HepG2 (cell line): Measurements from ENCODE around the gene CIROP. TPM values are rescaled to one million over a fixed set of nuclear protein-coding genes. Genes with fewer than 3 reads are reported as not detected.

Source experiments
- AHDC1 ChIP-seq: sonication (generic); formaldehyde crosslinking; IDR thresholded peaks from 2 replicates; pipeline ENCODE4 v1.5.1; 2020; ENCODE audit warnings: mild to moderate bottlenecking, missing genetic modification reagents, borderline replicate concordance
- BCLAF1 ChIP-seq: fragments of 450-650 bp; IDR thresholded peaks from 2 replicates; pipeline ENCODE4 v1.6.1; 2017; ENCODE audit warnings: mild to moderate bottlenecking
- DNMT3B ChIP-seq: conservative IDR thresholded peaks from 2 replicates; pipeline ENCODE4 v1.6.1; 2016; ENCODE audit warnings: missing biosample characterization, control low read depth
- FOXP1 ChIP-seq, 2 experiments: fragments of 450-650 bp in 1 of 2; IDR thresholded peaks; 2 replicates each; pipeline ENCODE4 v1.6.1; 2017 to 2018; ENCODE audit warnings: antibody characterized with exemption in 1 of 2
- GTF3A ChIP-seq: sonication (generic); formaldehyde crosslinking; conservative IDR thresholded peaks from 2 replicates; pipeline ENCODE4 v1.4.0; 2020; ENCODE audit warnings: mild to moderate bottlenecking, missing genetic modification reagents
- LCORL ChIP-seq, 2 experiments: fragments of 450-650 bp in 1 of 2; sonication (generic) in 1 of 2; formaldehyde crosslinking in 1 of 2; IDR thresholded peaks; 2 replicates each; pipeline versions ENCODE4 v1.5.0 to v1.6.1; 2017 to 2020; ENCODE audit warnings: antibody characterized with exemption in 1 of 2, missing genetic modification reagents in 1 of 2
- MED1 ChIP-seq: sonication (generic); formaldehyde crosslinking; IDR thresholded peaks from 2 replicates; pipeline ENCODE4 v1.4.0; 2020; ENCODE audit warnings: missing genetic modification reagents
- MYNN ChIP-seq: sonication (generic); formaldehyde crosslinking; IDR thresholded peaks from 2 replicates; pipeline ENCODE4 v1.4.0; 2020; ENCODE audit warnings: mild to moderate bottlenecking, low read depth, missing genetic modification reagents
- NFIC ChIP-seq: IDR thresholded peaks from 2 replicates; pipeline ENCODE4 v1.6.1; 2012; ENCODE audit warnings: mild to moderate bottlenecking, low read length, inconsistent platforms
- NR2F2 ChIP-seq: IDR thresholded peaks from 2 replicates; pipeline ENCODE4 v1.6.1; 2012; ENCODE audit warnings: low read depth, inconsistent platforms, borderline replicate concordance
- PRMT3 ChIP-seq: sonication (generic); formaldehyde crosslinking; IDR thresholded peaks from 2 replicates; pipeline ENCODE4 v1.8.1; 2022; ENCODE audit warnings: low read depth, mild to moderate bottlenecking, moderate library complexity, missing genetic modification reagents, borderline replicate concordance
- STAT5B ChIP-seq: sonication (generic); formaldehyde crosslinking; IDR thresholded peaks from 2 replicates; pipeline ENCODE4 v1.4.0; 2020; ENCODE audit warnings: missing genetic modification reagents
- THAP7 ChIP-seq: sonication (generic); formaldehyde crosslinking; IDR thresholded peaks from 2 replicates; pipeline ENCODE4 v1.8.1; 2023; ENCODE audit warnings: mild to moderate bottlenecking, missing genetic modification reagents
- ZFP36L2 ChIP-seq: sonication (generic); formaldehyde crosslinking; IDR thresholded peaks from 2 replicates; pipeline ENCODE4 v1.4.0; 2020; ENCODE audit warnings: missing genetic modification reagents
- ZNF121 ChIP-seq: sonication (generic); formaldehyde crosslinking; IDR thresholded peaks from 2 replicates; pipeline ENCODE4 v1.5.0; 2020; ENCODE audit warnings: mild to moderate bottlenecking, missing genetic modification reagents
- ZNF562 ChIP-seq: sonication (generic); formaldehyde crosslinking; IDR thresholded peaks from 2 replicates; pipeline ENCODE4 v1.8.0; 2022; ENCODE audit warnings: missing genetic modification reagents, borderline replicate concordance
- ZNF569 ChIP-seq: sonication (generic); formaldehyde crosslinking; IDR thresholded peaks from 2 replicates; pipeline ENCODE4 v1.5.0; 2020; ENCODE audit warnings: mild to moderate bottlenecking, missing genetic modification reagents, moderate library complexity, borderline replicate concordance
- ZNF75D ChIP-seq: sonication (generic); formaldehyde crosslinking; IDR thresholded peaks from 2 replicates; pipeline ENCODE4 v1.8.1; 2023; ENCODE audit warnings: missing genetic modification reagents, mild to moderate bottlenecking, borderline replicate concordance
- ZNF816 ChIP-seq: sonication (generic); formaldehyde crosslinking; IDR thresholded peaks from 2 replicates; pipeline ENCODE4 v1.8.0; 2022; ENCODE audit warnings: missing genetic modification reagents, mild to moderate bottlenecking, borderline replicate concordance
- ZNF883 ChIP-seq: sonication (generic); formaldehyde crosslinking; IDR thresholded peaks from 2 replicates; pipeline ENCODE4 v1.5.1; 2020; ENCODE audit warnings: mild to moderate bottlenecking, missing genetic modification reagents; ENCODE audit errors: not compliant biosample characterization
- polyA plus RNA-seq, 8 experiments: library from polyadenylated mRNA; depleted of rRNA in 3 of 8; stranded (reverse) in 7 of 8; unstranded in 1 of 8; fragments of >200 nt; fragmentation: Illumina TruSeq in 4 of 8; extraction: Trizol in 4 of 8; gene quantifications; 2 replicates each; pipeline versions ENCODE4 v1.2.1 to v1.2.3, GENCODE V29; 2011 to 2016; ENCODE audit warnings: low read depth in 4 of 8, missing spikeins in 1 of 8, mixed read lengths in 1 of 8; ENCODE audit not compliant: insufficient read depth in 1 of 8
- total RNA-seq, 5 experiments: library from RNA; depleted of rRNA; stranded (reverse); fragments of >200 nt; fragmentation: Illumina TruSeq; extraction: Trizol; gene quantifications; 2 replicates each; pipeline ENCODE4 v1.2.3, GENCODE V29; 2016; ENCODE audit warnings: low read depth in 1 of 5

Gene CIROP
- total and polyA plus RNA-seq, 2 of the 13 experiments (the other 11 are each of a cell fraction or from before 2014, with no cell fraction given) = 0.07 TPM; not detected in 1

- no peak; the same call in 1 of the 2 replicates for TF ChIP-seq ZNF816
- TF ChIP-seq DNMT3B (CRISPR knock-in tag) = 0 out of 2 replicates have a peak, but pooled peaks have one; percentile 85
- TF ChIP-seq FOXP1 (IDR thresholded peaks at IDR 0.05) = no peak
- no peak for TF ChIP-seq FOXP1 (CRISPR knock-in tag; IDR thresholded peaks at IDR 0.05)
- TF ChIP-seq ZNF75D (CRISPR knock-in tag) = no peak
- TF ChIP-seq ZNF562 (CRISPR knock-in tag) = no peak; the same call in 1 of the 2 replicates
- no peak for TF ChIP-seq ZFP36L2 (CRISPR knock-in tag)
- no peak for TF ChIP-seq NFIC
- no peak; the same call in 1 of the 2 replicates for TF ChIP-seq PRMT3 (CRISPR knock-in tag)
- TF ChIP-seq LCORL (IDR thresholded peaks at IDR 0.05) = no peak
- peak; percentile 89 for TF ChIP-seq LCORL (CRISPR knock-in tag; IDR thresholded peaks at IDR 0.05)
- TF ChIP-seq MYNN (CRISPR knock-in tag) = peak; percentile 92; the same call in 1 of the 2 replicates
- no peak for TF ChIP-seq BCLAF1
- peak; percentile 79 for TF ChIP-seq MED1 (CRISPR knock-in tag)
- no peak for TF ChIP-seq AHDC1 (CRISPR knock-in tag)
- no peak for TF ChIP-seq STAT5B
- TF ChIP-seq ZNF883 = peak; percentile 75
- no peak for TF ChIP-seq NR2F2
- peak; percentile 92 for TF ChIP-seq GTF3A (CRISPR knock-in tag)
- peak; percentile 83; the same call in 1 of the 2 replicates for TF ChIP-seq THAP7
- peak; percentile 93 for TF ChIP-seq ZNF121 (CRISPR knock-in tag)
- no peak for TF ChIP-seq ZNF569 (CRISPR knock-in tag)
These were observed 46.8 kb downstream of the CIROP start (continued) for GRCh38 chr14:23057757-23058653.
